Measurements from ENCODE around the gene GALNT9.

GALNT9 gene

GRCh38 chr12:132364348-132364902, 35.0 kb upstream of the GALNT9 start:
- Histone ChIP-seq H3K4me2 (ENCODE audit: low read length) (no peak overlapping the region), H3K36me3 (replicated peaks; ENCODE audit: low read depth, low read length) (no peaks in the 10 kb centered on the region), H3K4me1 (ENCODE audit: low read length) (no peaks in the 10 kb centered on the region), H3K4me3 (ENCODE audit: low read length) (no peak overlapping the region), H3K9ac (ENCODE audit: low read length) (no peak overlapping the region), H3K27ac (ENCODE audit: low read length) (no peak overlapping the region), H3K79me2 (ENCODE audit: low read length) (no peaks in the 10 kb centered on the region), H3K27me3 (ENCODE audit: low read depth, low read length) (no peaks in the 10 kb centered on the region), H3K9me3 (ENCODE audit: insufficient read depth, low read length) (no peaks in the 10 kb centered on the region), H2AFZ (ENCODE audit: low read depth, low read length) (no peak overlapping the region), H4K20me1 (ENCODE audit: insufficient read depth, low read length) (no peaks in the 10 kb centered on the region)
- TF ChIP-seq CTCF (IDR thresholded peaks at IDR 0.05; ENCODE audit: low read depth, low read length): no peak
- TF ChIP-seq EZH2phosphoT487 (IDR thresholded peaks at IDR 0.05; ENCODE audit: low read depth): no peak

GRCh38 chr12:132363661-132364347, 34.4 kb upstream of the GALNT9 start:
- Histone ChIP-seq H3K27me3 (ENCODE audit: low read depth, low read length) (no peaks in the 10 kb centered on the region), H2AFZ (ENCODE audit: low read depth, low read length) (no peak overlapping the region)

GRCh38 chr12:132362996-132363660, 33.7 kb upstream of the GALNT9 start:
- no peaks in the 10 kb centered on the region for H3K9me3 ChIP-seq (ENCODE audit: insufficient read depth, low read length)
- no peak overlapping the region for H3K4me2 ChIP-seq (ENCODE audit: low read length)
- TF ChIP-seq CTCF (IDR thresholded peaks at IDR 0.05; ENCODE audit: low read depth, low read length) (no peak), EZH2phosphoT487 (IDR thresholded peaks at IDR 0.05; ENCODE audit: low read depth) (no peak)
- no peak overlapping the region for H3K4me3 ChIP-seq (ENCODE audit: low read length)
- H3K4me1 ChIP-seq (ENCODE audit: low read length): no peaks in the 10 kb centered on the region
- no peaks in the 10 kb centered on the region for H3K36me3 ChIP-seq (replicated peaks; ENCODE audit: low read depth, low read length)
- H3K79me2 ChIP-seq (ENCODE audit: low read length): no peaks in the 10 kb centered on the region
- no peak overlapping the region for H2AFZ ChIP-seq (ENCODE audit: low read depth, low read length)
- no peak overlapping the region for H3K9ac ChIP-seq (ENCODE audit: low read length)
- no peak overlapping the region for H3K27ac ChIP-seq (ENCODE audit: low read length)
- no peaks in the 10 kb centered on the region for H4K20me1 ChIP-seq (ENCODE audit: insufficient read depth, low read length)
- H3K27me3 ChIP-seq (ENCODE audit: low read depth, low read length): no peaks in the 10 kb centered on the region

More at GRCh38 chr12:132363661-132364347, 34.4 kb upstream of the GALNT9 start:
- Histone ChIP-seq H4K20me1 (ENCODE audit: insufficient read depth, low read length) (no peaks in the 10 kb centered on the region), H3K79me2 (ENCODE audit: low read length) (no peaks in the 10 kb centered on the region), H3K9me3 (ENCODE audit: insufficient read depth, low read length) (no peaks in the 10 kb centered on the region), H3K4me2 (ENCODE audit: low read length) (no peak overlapping the region), H3K27ac (ENCODE audit: low read length) (no peak overlapping the region), H3K4me1 (ENCODE audit: low read length) (no peaks in the 10 kb centered on the region), H3K4me3 (ENCODE audit: low read length) (no peak overlapping the region), H3K9ac (ENCODE audit: low read length) (no peak overlapping the region), H3K36me3 (replicated peaks; ENCODE audit: low read depth, low read length) (no peaks in the 10 kb centered on the region)
- no peak for TF ChIP-seq CTCF (IDR thresholded peaks at IDR 0.05; ENCODE audit: low read depth, low read length)
- TF ChIP-seq EZH2phosphoT487 (IDR thresholded peaks at IDR 0.05; ENCODE audit: low read depth): no peak

Data from OCI-LY3 (cell line).